Glutamatergic neuron (in vitro differentiated cells): ENCODE data around the gene KIAA1549. TPM values are rescaled to one million over a fixed set of nuclear protein-coding genes. Genes with fewer than 3 reads are reported as not detected.

Source experiments
- DNase-seq: peaks from one replicate; pipeline ENCODE4 v3.0.0; 2022
- H3K27ac Mint-ChIP-seq: one replicate; pipeline ENCODE4 v1.8.0; 2020; ENCODE audit warnings: mild to moderate bottlenecking, mixed read lengths, inconsistent platforms; ENCODE audit not compliant: unreplicated experiment
- H3K27me3 Mint-ChIP-seq: one replicate; pipeline ENCODE4 v1.8.0; 2020; ENCODE audit warnings: mild to moderate bottlenecking, moderate library complexity, mixed read lengths, inconsistent platforms; ENCODE audit not compliant: unreplicated experiment
- H3K36me3 Mint-ChIP-seq: one replicate; pipeline ENCODE4 v1.8.0; 2020; ENCODE audit warnings: mild to moderate bottlenecking, mixed read lengths, inconsistent platforms; ENCODE audit not compliant: unreplicated experiment
- H3K4me1 Mint-ChIP-seq: one replicate; pipeline ENCODE4 v1.8.0; 2020; ENCODE audit warnings: mild to moderate bottlenecking, low read depth, mixed read lengths, inconsistent platforms; ENCODE audit not compliant: unreplicated experiment
- H3K4me3 Mint-ChIP-seq: one replicate; pipeline ENCODE4 v1.8.0; 2020; ENCODE audit warnings: mild to moderate bottlenecking, mixed read lengths, inconsistent platforms; ENCODE audit not compliant: unreplicated experiment
- H3K9me3 Mint-ChIP-seq: one replicate; pipeline ENCODE4 v1.8.0; 2020; ENCODE audit warnings: mild to moderate bottlenecking, moderate library complexity, mixed read lengths, inconsistent platforms; ENCODE audit not compliant: unreplicated experiment
- CTCF ChIP-seq: fragments of 200-600 bp; sonication (generic); IDR thresholded peaks from one replicate; pipeline ENCODE4 v1.5.0; 2021; ENCODE audit not compliant: partially characterized antibody, unreplicated experiment
- total RNA-seq: library from RNA; stranded (reverse); fragmentation: NEBNext Ultra II Directional; extraction: Animal tissue kit (Norgen Biotek cat#: 25700); gene quantifications from one replicate; pipeline ENCODE4 v1.2.1, GENCODE V29; 2021; ENCODE audit not compliant: unreplicated experiment

KIAA1549 gene
- total RNA-seq, 1 donor from 2014 or later: 40.2 TPM

DNA sequence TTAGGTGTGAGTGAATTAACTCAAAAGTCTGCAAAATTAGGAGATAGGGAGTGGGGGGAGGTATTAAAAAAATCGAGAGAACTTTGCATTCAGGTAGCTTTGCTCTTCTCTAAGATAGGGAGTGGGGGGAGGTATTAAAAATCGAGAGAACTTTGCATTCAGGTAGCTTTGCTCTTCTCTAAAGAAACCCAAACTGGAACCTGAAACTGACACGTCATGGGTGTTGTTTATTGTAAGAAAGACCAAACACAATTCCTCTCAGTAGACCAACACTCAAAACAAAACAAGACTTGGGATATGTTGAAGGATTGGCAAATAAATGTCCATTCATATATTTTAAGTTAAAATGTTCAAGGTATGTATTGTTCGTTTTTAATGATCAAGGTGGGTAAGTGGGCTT lies 87.9 kb downstream of the KIAA1549 start:
- Mint-ChIP-seq H3K4me3 (no peak overlapping the region), H3K27me3 (peaks cover 2% of the 10 kb centered on the region), H3K9me3 (peaks cover 10% of the 10 kb centered on the region), H3K27ac (no peak overlapping the region), H3K36me3 (peaks cover 5% of the 10 kb centered on the region), H3K4me1 (peaks cover 37% of the 10 kb centered on the region)
- no peak for DNase-seq
- no peak for TF ChIP-seq CTCF

- TF ChIP-seq CTCF: no peak
- no peak for DNase-seq
- H3K4me1 Mint-ChIP-seq: peaks cover 41% of the 10 kb centered on the region
- H3K27me3 Mint-ChIP-seq: peaks cover 2% of the 10 kb centered on the region
- H3K36me3 Mint-ChIP-seq: peaks cover 5% of the 10 kb centered on the region
- H3K4me3 Mint-ChIP-seq: no peak overlapping the region
- H3K9me3 Mint-ChIP-seq: peaks cover 9% of the 10 kb centered on the region
- no peak overlapping the region for H3K27ac Mint-ChIP-seq
These were observed 88.4 kb downstream of the KIAA1549 start for GRCh38 chr7:138892812-138893211.

DNA sequence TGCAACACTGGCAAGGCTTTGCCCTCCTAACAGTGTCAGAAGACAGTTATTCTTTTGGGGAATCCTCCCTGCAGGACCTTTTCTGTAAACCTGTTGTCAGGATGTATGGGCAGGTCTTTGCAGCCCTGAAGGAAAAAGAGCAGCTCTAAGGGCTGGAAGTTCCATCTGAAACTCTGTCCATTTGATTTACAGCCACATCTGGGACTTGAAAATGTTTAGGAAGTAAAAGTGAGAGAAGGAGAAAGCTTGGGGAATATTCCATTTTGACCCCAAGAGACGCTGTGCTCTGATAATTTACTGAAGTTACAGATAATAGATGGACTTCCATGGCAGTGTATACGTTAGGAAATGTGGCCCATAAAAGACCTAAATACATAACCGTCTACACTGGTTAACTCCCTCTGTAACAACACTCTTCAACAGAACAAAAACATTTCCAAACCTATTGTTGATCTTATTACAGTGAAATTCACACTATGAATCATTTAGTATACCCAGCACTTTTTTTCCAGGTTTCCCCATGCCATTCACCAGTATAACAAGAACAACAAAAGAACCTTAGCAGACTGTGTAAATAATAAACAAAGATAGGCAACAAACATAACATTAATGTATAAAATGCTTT lies 89.1 kb downstream of the KIAA1549 start:
- Mint-ChIP-seq H3K4me1 (peaks cover 48% of the 10 kb centered on the region), H3K27me3 (peaks cover 2% of the 10 kb centered on the region), H3K9me3 (peaks cover 13% of the 10 kb centered on the region), H3K4me3 (no peak overlapping the region), H3K36me3 (peaks cover 5% of the 10 kb centered on the region), H3K27ac (no peak overlapping the region)
- no peak for DNase-seq
- no peak for TF ChIP-seq CTCF

- DNase-seq: no peak
- peaks cover 5% of the 10 kb centered on the region for H3K36me3 Mint-ChIP-seq
- H3K27me3 Mint-ChIP-seq: peaks cover 2% of the 10 kb centered on the region
- no peak for TF ChIP-seq CTCF
- H3K4me1 Mint-ChIP-seq: peaks cover 48% of the 10 kb centered on the region
- peak overlapping the region; percentile 92 for H3K27ac Mint-ChIP-seq
- peak overlapping the region; percentile 53 for H3K4me3 Mint-ChIP-seq
- peaks cover 13% of the 10 kb centered on the region for H3K9me3 Mint-ChIP-seq
These were observed 89.8 kb downstream of the KIAA1549 start for GRCh38 chr7:138891446-138891810.

DNA sequence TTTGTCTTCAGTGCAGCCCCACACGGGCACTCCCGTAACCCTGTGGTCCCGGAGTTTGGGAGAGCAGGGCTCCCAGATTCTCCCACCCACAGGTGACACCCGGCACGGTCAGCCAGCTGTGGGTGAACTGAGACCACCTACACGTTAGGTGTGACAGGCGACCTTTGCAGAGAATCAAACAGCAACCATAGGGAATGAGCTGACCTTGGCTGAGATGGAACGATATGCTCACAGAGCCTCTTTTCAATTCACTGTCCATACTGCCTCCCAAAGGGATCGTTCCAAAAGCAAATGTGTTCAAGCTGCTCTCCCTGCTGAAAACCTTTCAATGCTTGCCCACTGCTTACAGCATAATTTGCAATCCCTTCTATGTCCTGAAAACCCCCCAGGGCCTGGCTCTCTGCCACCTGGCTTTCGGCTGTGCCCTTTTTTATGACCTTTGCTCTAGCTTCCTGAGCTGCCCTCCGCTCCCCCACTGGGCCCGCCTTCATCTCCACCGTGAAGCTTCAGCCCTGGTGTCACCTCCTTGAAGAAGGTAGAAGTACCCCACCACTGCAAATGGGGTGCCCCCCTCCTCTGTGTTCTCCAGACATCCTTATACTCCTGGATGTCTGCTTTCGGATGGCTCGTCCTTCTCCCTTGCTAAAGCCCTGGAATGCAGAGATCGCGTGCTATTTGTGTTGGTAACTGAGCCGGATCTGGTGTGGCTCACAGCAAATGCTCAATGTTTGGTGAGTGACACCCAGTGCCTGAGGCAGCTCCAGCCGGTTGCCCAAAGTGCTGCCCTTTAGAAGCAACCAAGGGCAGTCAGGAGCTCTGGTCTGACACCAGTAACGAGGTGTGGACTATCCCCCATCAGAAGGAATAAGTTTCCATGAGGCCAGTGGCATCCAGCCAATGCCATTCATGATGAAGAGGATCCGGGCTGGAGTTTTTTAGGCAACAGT lies 90.4 kb downstream of the KIAA1549 start:
- TF ChIP-seq CTCF: no peak
- peaks cover 5% of the 10 kb centered on the region for H3K36me3 Mint-ChIP-seq
- H3K27me3 Mint-ChIP-seq: peaks cover 2% of the 10 kb centered on the region
- H3K4me3 Mint-ChIP-seq: peak overlapping the region; percentile 53
- peak overlapping the region; percentile 92 for H3K27ac Mint-ChIP-seq
- peak; percentile 73 for DNase-seq
- H3K4me1 Mint-ChIP-seq: peaks cover 48% of the 10 kb centered on the region
- peaks cover 13% of the 10 kb centered on the region for H3K9me3 Mint-ChIP-seq
